H1 (cell line): ENCODE measurements around the gene SART1. TPM values are rescaled to one million over a fixed set of nuclear protein-coding genes. Genes with fewer than 3 reads are reported as not detected.

Source experiments
- BCL11A ChIP-seq, 2 experiments: IDR thresholded peaks; one replicate each; pipeline ENCODE4 v1.6.1; 2011; ENCODE audit warnings: low read depth in 2 of 2, low read length in 2 of 2, mild to moderate bottlenecking in 2 of 2
- CBX8 ChIP-seq: fragments of 300-800, 300-1000 bp; sonication (generic); IDR thresholded peaks from 2 replicates; pipeline ENCODE4 v1.7.1; 2016; ENCODE audit warnings: low read depth, low read length, borderline replicate concordance
- CHD2 ChIP-seq: IDR thresholded peaks from 2 replicates; pipeline ENCODE4 v1.6.1; 2012; ENCODE audit warnings: low read length, improper control_type of control experiment
- CREB1 ChIP-seq: IDR thresholded peaks from 2 replicates; pipeline ENCODE4 v1.6.1; 2012; ENCODE audit warnings: inconsistent platforms
- CTCF ChIP-seq, 3 experiments: IDR thresholded peaks; 1 replicate in 2 of 3; 2 replicates in 1 of 3; pipeline versions ENCODE4 v1.5.1 to v1.6.1; 2011; ENCODE audit warnings: low read length in 3 of 3, mild to moderate bottlenecking in 3 of 3, inconsistent platforms in 2 of 3, low read depth in 1 of 3, moderate library complexity in 1 of 3; ENCODE audit not compliant: insufficient read depth in 1 of 3; ENCODE audit errors: control extremely low read depth in 1 of 3
- EGR1 ChIP-seq: IDR thresholded peaks from 2 replicates; pipeline ENCODE4 v1.6.1; 2011; ENCODE audit warnings: low read depth, low read length, borderline replicate concordance
- EP300 ChIP-seq, 2 experiments: IDR thresholded peaks; 1 replicate in 1 of 2; 2 replicates in 1 of 2; pipeline ENCODE4 v1.6.1; 2011 to 2012; ENCODE audit warnings: low read depth in 2 of 2, low read length in 2 of 2, mild to moderate bottlenecking in 2 of 2, borderline replicate concordance in 1 of 2, inconsistent platforms in 1 of 2, moderate library complexity in 1 of 2
- FOSL1 ChIP-seq: IDR thresholded peaks from 2 replicates; pipeline ENCODE4 v1.6.1; 2011; ENCODE audit warnings: mild to moderate bottlenecking, low read depth, low read length, moderate library complexity; ENCODE audit not compliant: insufficient read depth
- GABPA ChIP-seq: IDR thresholded peaks from 2 replicates; pipeline ENCODE4 v1.6.1; 2011; ENCODE audit warnings: mild to moderate bottlenecking, low read length, moderate library complexity, borderline replicate concordance; ENCODE audit not compliant: insufficient read depth
- HDAC2 ChIP-seq, 2 experiments: fragments of 300-600 bp in 1 of 2; sonication (generic) in 1 of 2; IDR thresholded peaks; 2 replicates each; pipeline ENCODE4 v1.6.1; 2011 to 2012; ENCODE audit warnings: low read depth in 2 of 2, low read length in 2 of 2, mild to moderate bottlenecking in 2 of 2, moderate library complexity in 2 of 2, borderline replicate concordance in 1 of 2, inconsistent platforms in 1 of 2
- KDM5A ChIP-seq: fragments of 200-600 bp; IDR thresholded peaks from 2 replicates; pipeline ENCODE4 v1.7.1; 2012; ENCODE audit warnings: mild to moderate bottlenecking, low read length, inconsistent platforms, mixed read lengths
- POLR2A ChIP-seq, 2 experiments: IDR thresholded peaks; 1 replicate in 1 of 2; 2 replicates in 1 of 2; pipeline ENCODE4 v1.6.1; 2011; ENCODE audit warnings: low read depth in 2 of 2, low read length in 2 of 2, mild to moderate bottlenecking in 2 of 2; ENCODE audit errors: control extremely low read depth in 1 of 2
- RBBP5 ChIP-seq: IDR thresholded peaks from 2 replicates; pipeline ENCODE4 v1.7.1; 2012; ENCODE audit warnings: low read depth, mild to moderate bottlenecking, inconsistent platforms, low read length, moderate library complexity, borderline replicate concordance
- RNF2 ChIP-seq: fragments of 200-900, 300-1000 bp; sonication (generic); IDR thresholded peaks from 2 replicates; pipeline ENCODE4 v1.7.1; 2016; ENCODE audit warnings: borderline replicate concordance, low read depth, mild to moderate bottlenecking, antibody characterized with exemption, low read length; ENCODE audit not compliant: poor library complexity, severe bottlenecking; ENCODE audit errors: missing control alignments
- SIN3A ChIP-seq, 2 experiments: IDR thresholded peaks in 1 of 2; conservative IDR thresholded peaks in 1 of 2; 2 replicates each; pipeline ENCODE4 v1.6.1; 2011 to 2012; ENCODE audit warnings: low read length in 2 of 2, improper control_type of control experiment in 1 of 2, low read depth in 1 of 2, mild to moderate bottlenecking in 1 of 2
- SP4 ChIP-seq: IDR thresholded peaks from 2 replicates; pipeline ENCODE4 v1.6.1; 2012; ENCODE audit warnings: low read length, inconsistent platforms
- TAF7 ChIP-seq: optimal IDR thresholded peaks from 2 replicates; pipeline ENCODE3; 2011; ENCODE audit warnings: low read depth, mild to moderate bottlenecking, inconsistent platforms, low read length, moderate library complexity, borderline replicate concordance
- TBP ChIP-seq: IDR thresholded peaks from 2 replicates; pipeline ENCODE4 v1.6.1; 2011; ENCODE audit warnings: low read depth, low read length, improper control_type of control experiment
- TCF12 ChIP-seq: IDR thresholded peaks from 2 replicates; pipeline ENCODE4 v1.6.1; 2011; ENCODE audit warnings: low read depth, mild to moderate bottlenecking, low read length
- USF2 ChIP-seq: IDR thresholded peaks from 2 replicates; pipeline ENCODE4 v1.6.1; 2011; ENCODE audit warnings: low read length, improper control_type of control experiment
- polyA plus RNA-seq, 7 experiments: library from polyadenylated mRNA; depleted of rRNA in 3 of 7; stranded (reverse) in 5 of 7; unstranded in 2 of 7; fragments of >200 nt in 5 of 7; fragments of 200-250 nt in 2 of 7; gene quantifications; 1 replicate in 5 of 7; 2 replicates in 1 of 7; 4 replicates in 1 of 7; pipeline versions ENCODE4 v1.2.1 to v1.2.3, GENCODE V29; 2011 to 2013; ENCODE audit warnings: missing spikeins in 2 of 7, mixed read lengths in 2 of 7
- total RNA-seq: library from RNA; stranded (reverse); fragmentation: NEBNext Ultra II Directional; extraction: Animal tissue kit (Norgen Biotek cat#: 25700); gene quantifications from 2 replicates; pipeline ENCODE4 v1.2.1, GENCODE V29; 2021

Gene SART1
- total and polyA plus RNA-seq, 2 of the 8 experiments (the other 6 are each of a cell fraction or from before 2014, with no cell fraction given) = 9.7 to 46.1 TPM

- TF ChIP-seq CTCF (IDR thresholded peaks at IDR 0.05; ENCODE audit: control extremely low read depth in 1 of 3, insufficient read depth in 1 of 3, low read depth in 1 of 3, low read length in 3 of 3) (no peak), RNF2 (no peak), KDM5A (no peak), HDAC2 (IDR thresholded peaks at IDR 0.05; ENCODE audit: borderline replicate concordance in 1 of 2, low read depth in 2 of 2, low read length in 2 of 2) (no peak; a peak in 1 of 4 replicates), TAF7 (peak; percentile 58), SIN3A (conservative IDR thresholded peaks at IDR 0.05 in 1 of 2, IDR thresholded peaks at IDR 0.05 in 1 of 2; ENCODE audit: low read depth in 1 of 2, low read length in 2 of 2) (peak; percentile 76 to 91; a peak in 3 of 4 replicates), CREB1 (peak; percentile 83), FOSL1 (peak; percentile 100), RBBP5 (0 out of 2 replicates have a peak, but pooled peaks have one; percentile 22), GABPA (0 out of 2 replicates have a peak, but pooled peaks have one; percentile 61), CHD2 (peak; percentile 67; the same call in 1 of the 2 replicates), EGR1 (peak; percentile 100), POLR2A (IDR thresholded peaks at IDR 0.05; ENCODE audit: control extremely low read depth in 1 of 2, low read depth in 2 of 2, low read length in 2 of 2) (peak; percentile 46 to 58), CBX8 (no peak), BCL11A (IDR thresholded peaks at IDR 0.05; ENCODE audit: low read depth in 2 of 2, low read length in 2 of 2) (peak in 1 of 2 experiments; percentile 15), TBP (0 out of 2 replicates have a peak, but pooled peaks have one; percentile 40), EP300 (IDR thresholded peaks at IDR 0.05; ENCODE audit: borderline replicate concordance in 1 of 2, low read depth in 2 of 2, low read length in 2 of 2) (peak in 1 of 2 experiments; percentile 71; a peak in 1 of 3 replicates), USF2 (no peak), SP4 (peak; percentile 93), TCF12 (peak; percentile 38; the same call in 1 of the 2 replicates)
Measured at GRCh38 chr11:65919141-65919572, 42.4 kb upstream of the SART1 start, which contains the start of gene DRAP1 (continued).
